GM13977 (cell line): ENCODE data around the gene PAIP1.
"Not testable (repeated sequence)": the region's sequence is repeated elsewhere in the genome, so short reads cannot be mapped to it uniquely, and the experiment has no call there.

Source experiments
- DNase-seq: peaks from one replicate; pipeline ENCODE4 v3.0.0; 2012; ENCODE audit warnings: low spot score
- in situ Hi-C: fragments of 300-500 bp; cut with MboI; formaldehyde crosslinking; loops from one replicate; pipeline ENCODE4 v1.12.0; 2022; ENCODE audit warnings: low sequenced_read_pairs, low pct_unique_long_range_greater_than_20kb, mixed read lengths, inconsistent platforms; ENCODE audit not compliant: unreplicated experiment
- TF ChIP-seq, protein P1 (sequence below): IDR thresholded peaks from 2 replicates; pipeline ENCODE4 v1.5.1; 2012; ENCODE audit warnings: mild to moderate bottlenecking, control low read depth; ENCODE audit not compliant: insufficient read depth; ENCODE audit errors: extremely low read depth, missing control alignments

The PAIP1 gene

DNA sequence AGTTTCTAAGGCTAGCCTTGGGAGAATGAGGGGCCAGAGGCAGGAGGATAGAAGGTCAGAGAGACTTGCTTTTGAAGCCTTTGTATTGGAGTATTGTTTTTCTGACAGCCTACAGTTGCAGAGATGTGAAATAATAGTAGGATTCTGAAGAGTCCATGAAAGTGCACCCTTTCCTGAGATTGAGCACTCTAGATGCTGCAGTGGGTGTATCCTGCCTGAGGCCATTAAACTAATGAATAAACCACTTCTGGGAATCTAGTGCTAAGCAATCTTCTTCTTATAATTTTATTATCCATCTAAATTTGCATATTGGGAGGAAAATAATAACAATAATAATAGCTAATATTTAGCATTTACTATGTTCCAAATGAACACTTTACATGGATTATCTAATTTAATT lies 26.8 kb upstream of the PAIP1 start:
- TF ChIP-seq, protein P1, sequence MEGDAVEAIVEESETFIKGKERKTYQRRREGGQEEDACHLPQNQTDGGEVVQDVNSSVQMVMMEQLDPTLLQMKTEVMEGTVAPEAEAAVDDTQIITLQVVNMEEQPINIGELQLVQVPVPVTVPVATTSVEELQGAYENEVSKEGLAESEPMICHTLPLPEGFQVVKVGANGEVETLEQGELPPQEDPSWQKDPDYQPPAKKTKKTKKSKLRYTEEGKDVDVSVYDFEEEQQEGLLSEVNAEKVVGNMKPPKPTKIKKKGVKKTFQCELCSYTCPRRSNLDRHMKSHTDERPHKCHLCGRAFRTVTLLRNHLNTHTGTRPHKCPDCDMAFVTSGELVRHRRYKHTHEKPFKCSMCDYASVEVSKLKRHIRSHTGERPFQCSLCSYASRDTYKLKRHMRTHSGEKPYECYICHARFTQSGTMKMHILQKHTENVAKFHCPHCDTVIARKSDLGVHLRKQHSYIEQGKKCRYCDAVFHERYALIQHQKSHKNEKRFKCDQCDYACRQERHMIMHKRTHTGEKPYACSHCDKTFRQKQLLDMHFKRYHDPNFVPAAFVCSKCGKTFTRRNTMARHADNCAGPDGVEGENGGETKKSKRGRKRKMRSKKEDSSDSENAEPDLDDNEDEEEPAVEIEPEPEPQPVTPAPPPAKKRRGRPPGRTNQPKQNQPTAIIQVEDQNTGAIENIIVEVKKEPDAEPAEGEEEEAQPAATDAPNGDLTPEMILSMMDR = no peak
- in situ Hi-C loops = no loop called here
- DNase-seq = no peak

GRCh38 chr5:43582082-43583005 lies 25.5 kb upstream of the PAIP1 start:
- in situ Hi-C loops = no loop called here
- TF ChIP-seq, protein P1 = no peak
- no peak for DNase-seq

DNA sequence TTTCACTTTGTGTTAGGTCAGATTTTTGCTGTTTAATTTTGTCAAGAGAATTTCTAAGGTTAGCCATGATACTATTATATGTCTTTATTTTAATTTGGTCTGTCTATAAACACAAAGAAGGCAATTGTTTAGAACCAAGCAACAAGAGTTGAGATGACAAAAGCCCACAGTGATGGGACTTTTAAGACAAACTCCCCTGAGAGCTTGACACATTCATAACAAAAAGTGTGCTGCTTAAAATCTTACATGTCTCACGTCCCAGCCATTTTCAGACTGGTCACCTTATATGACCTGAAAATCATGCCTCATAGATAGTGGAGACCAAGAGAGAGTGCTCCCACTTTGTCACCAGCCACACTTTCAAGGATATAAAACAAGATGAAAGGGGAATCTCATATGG lies 24.5 kb upstream of the PAIP1 start:
- in situ Hi-C loops = no loop called here
- TF ChIP-seq, protein P1 = no peak
- DNase-seq = no peak

DNA sequence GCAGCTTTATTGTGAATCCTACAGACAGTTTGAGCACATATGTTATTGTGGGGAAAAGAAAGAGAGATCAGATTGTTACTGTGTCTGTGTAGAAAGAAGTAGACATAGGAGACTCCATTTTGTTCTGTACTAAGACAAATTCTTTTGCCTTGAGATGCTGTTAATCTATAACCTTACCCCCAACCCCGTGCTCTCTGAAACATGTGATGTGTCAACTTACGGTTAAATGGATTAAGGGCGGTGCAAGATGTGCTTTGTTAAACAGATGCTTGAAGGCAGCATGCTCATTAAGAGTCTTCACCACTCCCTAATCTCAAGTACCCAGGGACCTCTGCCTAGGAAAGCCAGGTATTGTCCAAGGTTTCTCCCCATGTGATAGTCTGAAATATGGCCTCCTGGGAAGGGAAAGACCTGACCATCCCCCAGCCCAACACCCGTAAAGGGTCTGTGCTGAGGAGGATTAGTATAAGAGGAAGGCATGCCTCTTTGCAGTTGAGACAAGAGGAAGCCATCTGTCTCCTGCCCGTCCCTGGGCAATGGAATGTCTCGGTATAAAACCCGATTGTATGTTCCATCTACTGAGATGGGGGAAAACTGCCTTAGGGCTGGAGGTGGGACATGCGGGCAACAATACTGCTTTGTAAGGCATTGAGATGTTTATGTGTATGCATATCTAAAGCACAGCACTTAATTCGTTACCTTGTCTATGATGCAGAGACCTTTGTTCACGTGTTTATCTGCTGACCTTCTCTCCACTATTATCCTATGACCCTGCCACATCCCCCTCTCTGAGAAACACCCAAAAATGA lies 23.7 kb upstream of the PAIP1 start:
- DNase-seq, in situ Hi-C loops: not testable (repeated sequence)

DNA sequence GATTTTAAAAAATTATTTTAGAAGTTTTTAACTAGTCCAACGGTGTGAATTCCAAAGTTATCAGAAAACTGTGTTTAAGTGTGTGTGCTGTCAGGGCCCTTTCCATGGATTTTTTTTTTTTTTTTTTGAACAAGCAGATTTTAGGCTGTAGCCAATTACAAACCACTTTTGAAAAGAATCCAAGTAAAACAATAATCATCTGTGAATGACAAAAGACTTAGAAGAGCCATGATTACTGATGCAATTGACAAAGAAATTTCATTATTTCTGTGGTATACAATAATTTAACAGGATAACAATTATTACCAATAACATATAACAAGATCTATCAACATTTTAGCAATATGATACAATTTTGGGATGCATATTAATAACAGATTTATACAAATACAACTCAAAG lies 16.2 kb upstream of the PAIP1 start:
- in situ Hi-C loops = no loop called here
- no peak for DNase-seq
- TF ChIP-seq, protein P1 = no peak

DNA sequence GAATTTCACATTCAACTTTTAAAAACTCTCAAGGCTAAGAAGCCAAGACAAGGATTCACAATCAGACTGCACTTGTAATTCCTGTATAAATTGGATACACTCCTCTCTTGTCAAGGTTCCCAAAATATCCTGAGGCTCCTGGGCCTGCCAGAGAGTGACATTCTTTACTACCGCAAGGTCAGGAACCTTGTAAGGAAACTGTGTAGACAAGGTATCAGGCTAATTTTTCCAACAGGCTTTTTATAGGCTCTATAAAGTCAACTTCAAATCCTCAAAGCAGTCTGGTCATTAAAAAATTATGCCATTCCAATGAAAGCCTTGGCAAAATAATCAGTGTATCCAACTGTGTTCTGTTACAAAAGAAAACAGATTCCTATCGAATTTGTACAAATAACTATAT lies 15.5 kb upstream of the PAIP1 start:
- in situ Hi-C loops = no loop called here
- TF ChIP-seq, protein P1 = no peak
- DNase-seq = no peak

DNA sequence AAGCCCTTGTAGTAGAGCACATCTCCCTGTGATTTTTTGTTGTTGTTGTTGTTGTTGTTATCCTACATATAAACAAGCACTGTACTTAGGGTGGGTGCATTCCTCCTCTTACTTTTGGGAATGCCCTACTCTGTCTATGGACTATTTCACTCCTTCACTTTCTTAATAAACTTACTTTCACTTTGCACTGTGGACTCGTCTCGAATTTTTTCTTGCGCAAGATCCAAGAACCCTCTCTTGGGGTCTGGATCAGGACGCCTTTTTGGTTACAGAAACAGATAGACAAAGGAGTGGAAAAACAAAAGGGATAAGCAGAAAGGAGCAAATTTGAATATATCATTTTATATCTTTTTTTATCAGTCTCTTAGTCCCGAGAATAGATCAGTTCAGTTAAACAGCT lies 14.4 kb upstream of the PAIP1 start:
- TF ChIP-seq, protein P1 = no peak
- DNase-seq = no peak
- in situ Hi-C loops = no loop called here
